ENCODE measurements around the gene CCDC12. TPM values are rescaled to one million over a fixed set of nuclear protein-coding genes. Genes with fewer than 3 reads are reported as not detected.

Gene CCDC12
- total and polyA plus RNA-seq, 2 donors (not counting 1 experiment from before 2014, with no cell fraction given): 84.0 to 97.3 TPM

DNA sequence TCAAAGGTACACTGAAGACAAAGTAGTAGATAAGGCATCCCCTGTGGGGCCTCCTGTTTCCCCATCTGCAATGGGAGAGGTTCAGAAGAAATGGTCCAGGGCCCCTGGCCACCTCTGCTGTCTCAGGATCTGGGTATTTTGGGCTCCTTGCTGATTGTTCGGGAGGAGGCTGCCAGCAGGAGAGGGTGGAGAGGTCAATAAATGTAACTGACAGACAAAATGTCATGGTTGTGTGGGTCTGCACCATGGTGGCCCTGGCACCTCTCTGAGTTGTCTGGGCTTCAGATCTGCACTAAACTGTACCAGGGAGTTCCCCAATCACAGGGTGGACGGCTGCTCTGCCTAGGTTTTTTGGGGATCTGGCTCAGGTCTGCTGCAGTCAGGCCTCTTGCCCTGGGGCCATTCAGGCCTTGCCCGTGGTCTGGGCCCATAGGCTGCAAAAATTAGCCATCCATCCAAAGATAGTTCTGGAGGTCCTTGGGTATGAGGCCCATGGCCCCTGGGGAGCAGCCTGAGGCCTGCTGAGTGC, 10.3 kb upstream of the CCDC12 start:
- peak overlapping the region; percentile 83 for H3K4me2 ChIP-seq (replicated peaks; ENCODE audit: low read depth, low read length, poor library complexity, severe bottlenecking)
- peak overlapping the region in 2 of 5 experiments; percentile 27 to 41 for H3K4me3 ChIP-seq (ENCODE audit: control extremely low read depth in 1 of 5, extremely low read depth in 1 of 5, insufficient read depth in 1 of 5, low read depth in 2 of 5, low read length in 4 of 5)
- Mint-ChIP-seq H3K4me1 (peaks cover 77% of the 10 kb centered on the region), H3K4me3 (peak overlapping the region; percentile 70), H3K27ac (peak overlapping the region; percentile 90), H3K27me3 (no peaks in the 10 kb centered on the region), H3K9me3 (ENCODE audit: insufficient read depth) (no peaks in the 10 kb centered on the region)
- ChIA-PET POLR2A (interaction anchor here (0.5 to 1.0 kb wide), 7 partner anchors 7 to 395 kb away, joined by 3 to 10 read pairs (median 4); partner anchors contain the start of genes CCDC12 and NBEAL2), CTCF (interaction anchor here (0.8 to 1.3 kb wide), 2 partner anchors 45 to 59 kb away, joined by 3 read pairs; no protein-coding TSS in a partner anchor)
- H3K36me3 ChIP-seq (replicated peaks in 1 of 2; ENCODE audit: control extremely low read depth in 1 of 2, control insufficient read depth in 1 of 2, extremely low read depth in 1 of 2, insufficient read depth in 2 of 2, low read length in 1 of 2): peaks cover 0 to 4% of the 10 kb centered on the region in 2 experiments
- H3K9ac ChIP-seq (ENCODE audit: low read length): peak overlapping the region; percentile 51
- no peaks in the 10 kb centered on the region for H3K27me3 ChIP-seq (replicated peaks in 1 of 4; ENCODE audit: control extremely low read depth in 1 of 4, control insufficient read depth in 3 of 4, insufficient read depth in 4 of 4, low read length in 3 of 4)
- peak overlapping the region; percentile 50 for H2AFZ ChIP-seq (ENCODE audit: insufficient read depth, low read depth, low read length, poor library complexity, severe bottlenecking)
- ATAC-seq (ENCODE audit: low read depth): no peak
- intact Hi-C loops (cut with micrococcal nuclease): loop anchor here (1.0 kb wide), 1 partner anchor 8 kb away; the partner anchor contains the start of gene NBEAL2
- WGBS (ENCODE audit: insufficient coverage): 59% methylated on average over 3 of the region's 3 CpGs
- TF ChIP-seq EZH2 (IDR thresholded peaks at IDR 0.05; ENCODE audit: borderline replicate concordance, insufficient read depth, low read depth, low read length, poor library complexity, severe bottlenecking): no peak
- TF ChIP-seq, protein P1, sequence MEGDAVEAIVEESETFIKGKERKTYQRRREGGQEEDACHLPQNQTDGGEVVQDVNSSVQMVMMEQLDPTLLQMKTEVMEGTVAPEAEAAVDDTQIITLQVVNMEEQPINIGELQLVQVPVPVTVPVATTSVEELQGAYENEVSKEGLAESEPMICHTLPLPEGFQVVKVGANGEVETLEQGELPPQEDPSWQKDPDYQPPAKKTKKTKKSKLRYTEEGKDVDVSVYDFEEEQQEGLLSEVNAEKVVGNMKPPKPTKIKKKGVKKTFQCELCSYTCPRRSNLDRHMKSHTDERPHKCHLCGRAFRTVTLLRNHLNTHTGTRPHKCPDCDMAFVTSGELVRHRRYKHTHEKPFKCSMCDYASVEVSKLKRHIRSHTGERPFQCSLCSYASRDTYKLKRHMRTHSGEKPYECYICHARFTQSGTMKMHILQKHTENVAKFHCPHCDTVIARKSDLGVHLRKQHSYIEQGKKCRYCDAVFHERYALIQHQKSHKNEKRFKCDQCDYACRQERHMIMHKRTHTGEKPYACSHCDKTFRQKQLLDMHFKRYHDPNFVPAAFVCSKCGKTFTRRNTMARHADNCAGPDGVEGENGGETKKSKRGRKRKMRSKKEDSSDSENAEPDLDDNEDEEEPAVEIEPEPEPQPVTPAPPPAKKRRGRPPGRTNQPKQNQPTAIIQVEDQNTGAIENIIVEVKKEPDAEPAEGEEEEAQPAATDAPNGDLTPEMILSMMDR (IDR thresholded peaks at IDR 0.05): no peak
- H3K4me1 ChIP-seq (ENCODE audit: control insufficient read depth in 2 of 2, insufficient read depth in 2 of 2, low read length in 2 of 2): peaks cover 51 to 66% of the 10 kb centered on the region in 2 donors
- peak overlapping the region in 1 of 2 donors; percentile 64 for H3K27ac ChIP-seq (ENCODE audit: low read length in 2 of 2)
- no peaks in the 10 kb centered on the region for H3K9me3 ChIP-seq (ENCODE audit: control extremely low read depth in 1 of 3, control insufficient read depth in 2 of 3, insufficient read depth in 1 of 3, low read length in 2 of 3)
- H4K20me1 ChIP-seq (ENCODE audit: control insufficient read depth, insufficient read depth, low read length, poor library complexity, severe bottlenecking): peaks cover 42% of the 10 kb centered on the region
- DNase-seq: no peak
- H3K79me2 ChIP-seq (ENCODE audit: control insufficient read depth, insufficient read depth, low read length): peaks cover 42% of the 10 kb centered on the region

DNA sequence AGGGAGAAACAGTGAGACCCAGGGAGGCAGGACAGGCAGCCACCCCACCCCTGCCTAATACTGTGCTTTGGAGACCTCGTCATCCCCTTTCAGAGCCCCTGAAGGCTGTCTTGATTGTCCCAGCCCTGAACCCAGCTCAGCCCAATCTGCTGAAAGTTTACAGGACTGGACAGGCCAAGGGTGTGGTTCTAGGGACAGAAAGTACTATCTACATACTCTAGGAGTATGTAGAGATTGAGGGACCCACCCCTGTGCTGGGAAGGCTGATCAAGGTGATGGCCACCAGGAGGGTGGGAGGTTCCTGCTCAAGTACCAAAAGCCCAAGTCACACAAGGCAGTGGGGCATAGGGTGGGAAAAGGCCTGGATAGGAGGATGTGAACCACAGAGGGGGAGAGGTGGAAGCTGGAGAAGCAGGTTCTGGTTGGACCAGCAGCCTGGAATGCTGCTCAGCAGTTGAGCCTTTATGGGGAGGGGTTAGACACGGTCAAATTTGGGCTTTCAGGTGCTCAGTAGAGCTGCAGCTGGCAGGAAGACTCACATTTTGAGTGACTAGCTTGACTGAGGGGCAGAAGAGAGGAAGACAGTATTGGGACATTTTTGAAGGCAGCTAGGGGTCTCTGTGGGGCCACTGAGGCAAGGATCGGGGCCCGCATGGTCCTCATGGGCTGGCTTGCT, 9.6 kb upstream of the CCDC12 start:
- ChIA-PET POLR2A (no interaction called here), CTCF (interaction anchor here (1.3 kb wide), 1 partner anchor 58 kb away, joined by 3 read pairs; no protein-coding TSS in a partner anchor)
- Histone ChIP-seq H2AFZ (ENCODE audit: insufficient read depth, low read depth, low read length, poor library complexity, severe bottlenecking) (no peak overlapping the region), H3K4me1 (ENCODE audit: control insufficient read depth in 2 of 2, insufficient read depth in 2 of 2, low read length in 2 of 2) (peaks cover 55 to 72% of the 10 kb centered on the region in 2 donors), H3K79me2 (ENCODE audit: control insufficient read depth, insufficient read depth, low read length) (peaks cover 48% of the 10 kb centered on the region), H3K4me3 (ENCODE audit: control extremely low read depth in 1 of 5, extremely low read depth in 1 of 5, insufficient read depth in 1 of 5, low read depth in 2 of 5, low read length in 4 of 5) (no peak overlapping the region), H3K9me3 (ENCODE audit: control extremely low read depth in 1 of 3, control insufficient read depth in 2 of 3, insufficient read depth in 1 of 3, low read length in 2 of 3) (no peaks in the 10 kb centered on the region), H4K20me1 (ENCODE audit: control insufficient read depth, insufficient read depth, low read length, poor library complexity, severe bottlenecking) (peaks cover 42% of the 10 kb centered on the region), H3K36me3 (replicated peaks in 1 of 2; ENCODE audit: control extremely low read depth in 1 of 2, control insufficient read depth in 1 of 2, extremely low read depth in 1 of 2, insufficient read depth in 2 of 2, low read length in 1 of 2) (peaks cover 0 to 4% of the 10 kb centered on the region in 2 experiments), H3K9ac (ENCODE audit: low read length) (no peak overlapping the region), H3K4me2 (replicated peaks; ENCODE audit: low read depth, low read length, poor library complexity, severe bottlenecking) (peak overlapping the region; percentile 83), H3K27me3 (replicated peaks in 1 of 4; ENCODE audit: control extremely low read depth in 1 of 4, control insufficient read depth in 3 of 4, insufficient read depth in 4 of 4, low read length in 3 of 4) (no peaks in the 10 kb centered on the region), H3K27ac (ENCODE audit: low read length in 2 of 2) (peak overlapping the region in 1 of 2 donors; percentile 4)
- intact Hi-C loops (cut with micrococcal nuclease): no loop called here
- DNase-seq (no peak), ATAC-seq (ENCODE audit: low read depth) (no peak)
- H3K4me1 Mint-ChIP-seq: peaks cover 80% of the 10 kb centered on the region
- H3K27ac Mint-ChIP-seq: peak overlapping the region; percentile 90
- TF ChIP-seq EZH2 (IDR thresholded peaks at IDR 0.05; ENCODE audit: borderline replicate concordance, insufficient read depth, low read depth, low read length, poor library complexity, severe bottlenecking): no peak
- TF ChIP-seq, protein P1 (IDR thresholded peaks at IDR 0.05): no peak
- H3K9me3 Mint-ChIP-seq (ENCODE audit: insufficient read depth): no peaks in the 10 kb centered on the region
- no peaks in the 10 kb centered on the region for H3K27me3 Mint-ChIP-seq
- H3K4me3 Mint-ChIP-seq: peak overlapping the region; percentile 70
- WGBS (ENCODE audit: insufficient coverage): 79% methylated on average over 4 of the region's 4 CpGs

Measured in B cell (primary cell).